Activated CD4-positive, alpha-beta T cell treated with anti-CD3 and anti-CD28 coated beads, Interleukin-2, amount 50 U/mL, for 4 hours (primary cell): ENCODE results near the gene ARHGEF28.

ENCODE experiments used
- DNase-seq, 2 experiments: peaks; one replicate each; pipeline ENCODE4 v3.0.0-alpha.2; 2020

Gene ARHGEF28

GRCh38 chr5:73654819-73655318, 28.9 kb downstream of the ARHGEF28 start:
- DNase-seq = no peak

GRCh38 chr5:73655521-73656160, 29.6 kb downstream of the ARHGEF28 start:
- no peak for DNase-seq

- DNase-seq = no peak
These were observed 35.8 kb downstream of the ARHGEF28 start for GRCh38 chr5:73661753-73662152.

- no peak for DNase-seq
These were observed 37.3 kb downstream of the ARHGEF28 start for GRCh38 chr5:73663161-73663859.

GRCh38 chr5:73663860-73664240, 37.9 kb downstream of the ARHGEF28 start:
- no peak for DNase-seq

- DNase-seq = no peak
These were observed 38.8 kb downstream of the ARHGEF28 start for GRCh38 chr5:73664796-73665195.

- DNase-seq = no peak
These were observed 40.9 kb downstream of the ARHGEF28 start for GRCh38 chr5:73666891-73667290.

- DNase-seq = no peak
These were observed 42.0 kb downstream of the ARHGEF28 start for GRCh38 chr5:73668017-73668416.

- DNase-seq = no peak
These were observed 42.6 kb downstream of the ARHGEF28 start for GRCh38 chr5:73668486-73669111.

GRCh38 chr5:73670731-73671130, 44.7 kb downstream of the ARHGEF28 start:
- DNase-seq = no peak

- no peak for DNase-seq
These were observed 46.1 kb downstream of the ARHGEF28 start for GRCh38 chr5:73672132-73672531.

GRCh38 chr5:73673161-73673591, 47.2 kb downstream of the ARHGEF28 start:
- no peak for DNase-seq

- no peak for DNase-seq
These were observed 48.6 kb downstream of the ARHGEF28 start for GRCh38 chr5:73674669-73675004.

GRCh38 chr5:73678322-73678740, 52.3 kb downstream of the ARHGEF28 start:
- no peak for DNase-seq

GRCh38 chr5:73678807-73679206, 52.8 kb downstream of the ARHGEF28 start:
- no peak for DNase-seq

GRCh38 chr5:73682176-73682575, 56.2 kb downstream of the ARHGEF28 start:
- DNase-seq = no peak

- DNase-seq = no peak
These were observed 58.7 kb downstream of the ARHGEF28 start for GRCh38 chr5:73684691-73685090.

- DNase-seq = no peak
These were observed 60.9 kb downstream of the ARHGEF28 start for GRCh38 chr5:73686912-73687311.

- DNase-seq = no peak
These were observed 61.4 kb downstream of the ARHGEF28 start for GRCh38 chr5:73687357-73687756.

- DNase-seq = no peak
These were observed 64.0 kb downstream of the ARHGEF28 start for GRCh38 chr5:73690015-73690414.

GRCh38 chr5:73691302-73692080, 65.5 kb downstream of the ARHGEF28 start:
- DNase-seq = no peak

- no peak for DNase-seq
These were observed 66.2 kb downstream of the ARHGEF28 start for GRCh38 chr5:73692166-73692640.

GRCh38 chr5:73692981-73693380, 67.0 kb downstream of the ARHGEF28 start:
- DNase-seq = no peak
